BJ (cell line): ENCODE measurements around the gene COPS9. TPM values are rescaled to one million over a fixed set of nuclear protein-coding genes. Genes with fewer than 3 reads are reported as not detected.

Experiments
- CTCF ChIA-PET: fragments of 350-600 bp; formaldehyde crosslinking; extraction: SDS; loops from one replicate; lab custom pipeline; 2021; ENCODE audit warnings: antibody characterized with exemption, inconsistent platforms; lab: Yijun Ruan, JAX
- POLR2A ChIA-PET: fragments of 300-600 bp; sonication (Branson Sonifier 250); formaldehyde crosslinking; extraction: SDS; loops from one replicate; lab custom pipeline; 2021; ENCODE audit warnings: antibody characterized with exemption; lab: Charles Lee
- DNase-seq: peaks from one replicate; pipeline ENCODE4 v3.0.0-alpha.2; 2011; ENCODE audit warnings: low read depth
- H3K27me3 ChIP-seq: 2 replicates; pipeline ENCODE4 v1.6.0; 2011; ENCODE audit warnings: low read length; ENCODE audit not compliant: control insufficient read depth, insufficient read depth
- H3K36me3 ChIP-seq: 2 replicates; pipeline ENCODE4 v1.5.1; 2011; ENCODE audit warnings: low read length; ENCODE audit not compliant: control insufficient read depth, insufficient read depth
- H3K4me3 ChIP-seq: 2 replicates; pipeline ENCODE4 v1.5.1; 2011; ENCODE audit warnings: low read depth, mild to moderate bottlenecking, control low read depth, low read length
- CTCF ChIP-seq: IDR thresholded peaks from 2 replicates; pipeline ENCODE4 v1.5.1; 2011; ENCODE audit warnings: low read depth, mild to moderate bottlenecking, control low read depth, inconsistent platforms, low read length, moderate library complexity; ENCODE audit not compliant: insufficient read depth
- polyA plus RNA-seq: library from polyadenylated mRNA; depleted of rRNA; stranded (reverse); fragments of >200 nt; gene quantifications from 2 replicates; pipeline ENCODE4 v1.2.3, GENCODE V29; 2011

COPS9 gene
- polyA plus RNA-seq, 1 experiment = 334 TPM

- ChIA-PET POLR2A (no interaction called here), CTCF (interaction anchor here (0.6 to 8.2 kb wide), 18 partner anchors 7 to 209 kb away, joined by 3 to 175 read pairs (median 5); partner anchors contain the start of gene OR6B3)
- DNase-seq = no peak
- H3K4me3 ChIP-seq = no peak overlapping the region
- peaks cover 3% of the 10 kb centered on the region for H3K27me3 ChIP-seq
- TF ChIP-seq CTCF = no peak
- H3K36me3 ChIP-seq = no peaks in the 10 kb centered on the region
Observed at GRCh38 chr2:240142859-240143258, 6.8 kb upstream of the COPS9 start.

- POLR2A ChIA-PET = no interaction called here
- TF ChIP-seq CTCF = no peak
- CTCF ChIA-PET = interaction anchor here (0.7 to 8.2 kb wide), 11 partner anchors 9 to 372 kb away, joined by 3 to 175 read pairs (median 6); partner anchors contain the start of gene OR6B3
Observed at GRCh38 chr2:240142256-240142775, 6.2 kb upstream of the COPS9 start.

GRCh38 chr2:240141736-240142135 lies 5.6 kb upstream of the COPS9 start:
- Histone ChIP-seq H3K4me3 (no peak overlapping the region), H3K27me3 (peaks cover 3% of the 10 kb centered on the region), H3K36me3 (no peaks in the 10 kb centered on the region)
- ChIA-PET CTCF (interaction anchor here (0.7 to 8.2 kb wide), 8 partner anchors 8 to 372 kb away, joined by 3 to 175 read pairs (median 10); partner anchors contain the start of gene OR6B3), POLR2A (no interaction called here)
- no peak for DNase-seq
- TF ChIP-seq CTCF = no peak

More at GRCh38 chr2:240142256-240142775, 6.2 kb upstream of the COPS9 start:
- Histone ChIP-seq H3K27me3 (peaks cover 3% of the 10 kb centered on the region), H3K4me3 (no peak overlapping the region), H3K36me3 (no peaks in the 10 kb centered on the region)
- no peak for DNase-seq

- H3K27me3 ChIP-seq = peaks cover 3% of the 10 kb centered on the region
- TF ChIP-seq CTCF = no peak
- DNase-seq = no peak
- no peak overlapping the region for H3K4me3 ChIP-seq
- no peaks in the 10 kb centered on the region for H3K36me3 ChIP-seq
- POLR2A ChIA-PET = no interaction called here
- CTCF ChIA-PET = interaction anchor here (0.7 to 8.2 kb wide), 3 partner anchors 9 to 121 kb away, joined by 3 to 175 read pairs (median 5); no protein-coding TSS in a partner anchor
Observed at GRCh38 chr2:240140920-240141319, 4.8 kb upstream of the COPS9 start.

- ChIA-PET CTCF (interaction anchor here (0.7 to 8.2 kb wide), 4 partner anchors 10 to 356 kb away, joined by 3 to 175 read pairs (median 4); no protein-coding TSS in a partner anchor), POLR2A (no interaction called here)
- TF ChIP-seq CTCF = no peak
- Histone ChIP-seq H3K4me3 (no peak within 1 kb of the TSS), H3K36me3 (no peaks in the 10 kb centered on the region), H3K27me3 (peaks cover 3% of the 10 kb centered on the region)
- no peak for DNase-seq
Observed at GRCh38 chr2:240140511-240140910, 4.4 kb upstream of the COPS9 start, which contains the start of gene OTOS. Gene OTOS (minus strand): TSS chr2:240140658. CDS start chr2:240140326, 332 bp downstream.
